LHCN-M2 (cell line): ENCODE measurements around the gene SLC35G6. TPM values are rescaled to one million over a fixed set of nuclear protein-coding genes. Genes with fewer than 3 reads are reported as not detected.
"Not testable (repeated sequence)": the region's sequence is repeated elsewhere in the genome, so short reads cannot be mapped to it uniquely, and the experiment has no call there.

Experiments used
- DNase-seq: peaks from one replicate; pipeline ENCODE4 v3.0.0-alpha.2; 2012; ENCODE audit warnings: low read depth
- total RNA-seq: library from RNA; depleted of rRNA; stranded (reverse); fragments of >200 nt; gene quantifications from 2 replicates; pipeline ENCODE4 v1.2.3, GENCODE V29; 2014

SLC35G6 gene
- total RNA-seq, 1 experiment from 2014 or later, result not detected

- DNase-seq, result peak; percentile 46
These were observed 2.7 kb upstream of the SLC35G6 start for GRCh38 chr17:7478276-7479212.

GRCh38 chr17:7479213-7480088 is 1.8 kb upstream of the SLC35G6 start, which contains the start of gene ZBTB4:
ZBTB4 (minus strand) TSS chr17:7479631; CDS start chr17:7466801, 12,830 bp downstream.
- DNase-seq, result peak; percentile 28

- DNase-seq, result peak; percentile 47
These were observed 1.2 kb upstream of the SLC35G6 start for GRCh38 chr17:7480089-7480384.

- DNase-seq, result not testable (repeated sequence)
These were observed 846 bp downstream of the SLC35G6 start for GRCh38 chr17:7481842-7482741.

GRCh38 chr17:7482742-7483088 is 1.5 kb downstream of the SLC35G6 start:
- DNase-seq, result not testable (repeated sequence)

GRCh38 chr17:7483255-7484066 is 2.2 kb downstream of the SLC35G6 start:
- DNase-seq, result peak; percentile 99

- DNase-seq, result peak; percentile 97
These were observed 3.0 kb downstream of the SLC35G6 start, which contains the start of gene POLR2A for GRCh38 chr17:7484067-7484918. POLR2A (plus strand) TSS chr17:7484366.

- no peak for DNase-seq
These were observed 3.7 kb downstream of the SLC35G6 start for GRCh38 chr17:7484919-7485377.

- no peak for DNase-seq
These were observed 4.9 kb downstream of the SLC35G6 start for GRCh38 chr17:7486181-7486580.

GRCh38 chr17:7490144-7490543 is 8.9 kb downstream of the SLC35G6 start:
- no peak for DNase-seq

GRCh38 chr17:7491583-7491982 is 10.3 kb downstream of the SLC35G6 start:
- peak; percentile 12 for DNase-seq

GRCh38 chr17:7493941-7494340 is 12.7 kb downstream of the SLC35G6 start:
- no peak for DNase-seq

GRCh38 chr17:7495906-7496434 is 14.7 kb downstream of the SLC35G6 start:
- DNase-seq, result no peak

- no peak for DNase-seq
These were observed 15.4 kb downstream of the SLC35G6 start for GRCh38 chr17:7496470-7497183.

GRCh38 chr17:7497228-7497627 is 16.0 kb downstream of the SLC35G6 start:
- no peak for DNase-seq

GRCh38 chr17:7497636-7498035 is 16.4 kb downstream of the SLC35G6 start:
- no peak for DNase-seq

GRCh38 chr17:7499161-7499560 is 17.9 kb downstream of the SLC35G6 start:
- DNase-seq, result no peak

GRCh38 chr17:7501729-7502128 is 20.5 kb downstream of the SLC35G6 start:
- DNase-seq, result no peak
